Endometrium (tissue), 2 donors: ENCODE data around the gene PCBD2.
"Not testable (repeated sequence)": the region's sequence is repeated elsewhere in the genome, so short reads cannot be mapped to it uniquely, and the experiment has no call there.

Experiments used
- FAIRE-seq: peaks from 2 replicates; lab custom pipeline; 2012; peaks lifted over from hg19 to GRCh38; lab: Jason Lieb, UNC
- donor health status: control.
- donor health status: control.

Gene PCBD2

DNA sequence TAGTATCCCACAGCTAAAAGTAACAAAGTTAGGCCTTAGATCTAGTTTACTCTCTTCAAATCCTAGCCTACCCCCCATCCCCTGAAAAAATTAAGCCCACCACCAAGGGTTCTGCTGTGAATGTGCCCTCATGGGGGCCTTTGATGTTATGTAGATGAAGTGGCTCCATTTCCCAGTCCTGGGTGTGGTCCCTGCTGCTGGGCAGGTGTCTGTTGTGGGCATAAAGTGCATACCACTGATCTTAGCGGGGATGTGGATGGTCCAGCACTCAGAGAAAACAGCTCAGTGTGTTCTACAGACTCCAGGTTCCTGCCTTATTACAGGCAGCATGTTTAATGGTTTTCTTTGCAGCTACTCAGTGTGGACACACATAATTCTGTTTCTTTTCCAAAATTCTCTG is 1.9 kb downstream of the PCBD2 start:
- no peak for FAIRE-seq

DNA sequence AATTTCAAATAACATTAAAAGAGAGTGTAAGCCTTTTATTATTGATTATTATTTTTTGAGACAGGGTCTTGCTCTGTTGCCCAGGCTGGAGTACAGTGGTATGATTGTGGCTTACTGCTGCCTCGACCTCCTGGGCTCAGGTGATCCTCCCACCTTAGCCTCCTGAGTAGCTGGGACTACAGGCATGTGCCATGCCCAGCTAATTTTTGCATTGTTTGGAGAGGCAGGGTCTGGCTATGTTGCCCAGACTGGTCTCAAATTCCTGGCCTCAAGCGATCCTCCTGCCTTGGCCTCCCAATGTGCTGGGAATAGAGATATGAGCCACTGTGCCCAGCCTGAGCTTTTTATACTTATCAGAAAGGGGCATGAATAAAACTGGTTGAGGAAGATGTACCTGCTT is 5.8 kb downstream of the PCBD2 start:
- FAIRE-seq, result not testable (repeated sequence)

DNA sequence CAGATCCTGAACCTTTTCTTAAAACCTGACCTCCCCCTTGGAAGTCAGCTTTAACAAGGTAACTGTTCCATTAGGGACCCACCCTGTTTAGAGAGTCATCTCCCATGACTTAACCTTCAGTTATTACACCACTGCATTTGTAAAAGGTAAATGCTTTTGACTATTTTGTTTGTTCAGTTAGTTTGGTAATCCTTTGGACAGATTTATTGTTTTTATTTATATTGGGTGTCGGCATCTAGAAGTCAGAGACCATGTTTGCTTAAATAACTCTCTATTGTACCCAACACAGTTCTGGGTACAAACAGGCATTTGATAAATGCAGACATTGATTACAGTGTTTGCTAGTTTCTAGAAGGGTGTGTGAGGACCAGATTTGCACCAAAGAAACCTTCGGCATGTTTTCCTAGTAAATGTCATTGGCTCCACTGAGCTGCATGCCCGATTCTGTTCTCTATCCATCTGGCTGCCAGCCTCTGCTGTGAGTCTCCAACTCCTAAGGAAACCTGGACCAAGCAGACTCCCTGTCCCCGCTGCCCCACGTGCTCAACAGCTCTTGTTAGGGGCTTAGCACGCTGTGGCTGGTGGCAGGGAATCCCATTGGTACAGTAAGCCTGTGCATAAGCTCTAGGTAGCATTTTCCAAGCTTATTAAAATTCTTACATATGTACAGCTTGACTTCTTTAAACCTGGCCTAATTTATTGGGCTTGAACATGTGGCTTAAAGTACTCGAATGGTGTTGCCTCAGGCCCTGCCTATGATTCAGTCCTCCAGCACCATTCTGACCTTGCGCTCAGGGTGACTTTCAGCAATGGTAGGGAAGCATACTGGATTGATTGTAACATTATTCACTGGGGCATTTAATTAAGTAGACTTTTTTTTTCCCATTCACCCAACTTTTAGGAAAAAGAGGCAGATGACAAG is 6.6 kb downstream of the PCBD2 start:
- FAIRE-seq, result no peak

DNA sequence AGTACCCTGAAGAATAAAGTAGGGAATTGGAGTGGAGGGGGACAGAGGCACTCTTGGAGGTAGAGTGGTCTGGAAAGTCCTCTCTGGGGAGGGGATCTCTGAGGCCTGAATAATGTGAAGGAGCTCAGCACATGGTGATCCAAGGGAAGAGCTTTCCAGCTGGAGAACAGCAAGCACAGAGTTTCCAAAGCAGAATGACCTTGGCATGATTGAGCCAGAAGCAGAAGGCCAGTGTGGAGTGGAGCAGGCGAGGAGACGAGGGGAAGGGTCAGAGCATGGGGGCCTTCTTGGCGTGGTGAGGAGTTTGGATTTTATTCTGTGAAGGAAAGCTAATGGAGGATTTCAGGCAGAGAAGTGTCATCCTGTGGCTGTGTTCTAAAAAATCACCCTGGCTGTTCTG is 8.3 kb downstream of the PCBD2 start:
- FAIRE-seq, result no peak

DNA sequence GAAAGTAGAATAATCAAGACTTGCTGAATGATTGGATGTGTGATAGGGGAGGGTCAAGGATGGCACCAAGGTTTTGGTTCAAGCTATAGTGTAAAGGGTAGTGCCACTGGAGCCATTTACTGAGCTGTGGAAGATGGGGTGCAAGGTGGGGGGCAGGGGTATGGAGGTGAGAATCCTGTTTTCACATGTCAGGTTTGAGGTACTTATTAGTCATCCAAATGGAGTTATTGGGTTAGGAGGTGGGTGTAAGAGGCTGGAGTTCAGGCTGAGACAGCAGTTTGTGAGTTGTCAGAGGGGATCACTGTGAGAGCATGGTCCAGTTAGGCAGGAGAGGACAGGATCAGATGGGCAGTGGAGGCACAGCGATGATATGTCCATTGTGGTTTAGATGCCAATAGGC is 8.9 kb downstream of the PCBD2 start:
- FAIRE-seq, result no peak

DNA sequence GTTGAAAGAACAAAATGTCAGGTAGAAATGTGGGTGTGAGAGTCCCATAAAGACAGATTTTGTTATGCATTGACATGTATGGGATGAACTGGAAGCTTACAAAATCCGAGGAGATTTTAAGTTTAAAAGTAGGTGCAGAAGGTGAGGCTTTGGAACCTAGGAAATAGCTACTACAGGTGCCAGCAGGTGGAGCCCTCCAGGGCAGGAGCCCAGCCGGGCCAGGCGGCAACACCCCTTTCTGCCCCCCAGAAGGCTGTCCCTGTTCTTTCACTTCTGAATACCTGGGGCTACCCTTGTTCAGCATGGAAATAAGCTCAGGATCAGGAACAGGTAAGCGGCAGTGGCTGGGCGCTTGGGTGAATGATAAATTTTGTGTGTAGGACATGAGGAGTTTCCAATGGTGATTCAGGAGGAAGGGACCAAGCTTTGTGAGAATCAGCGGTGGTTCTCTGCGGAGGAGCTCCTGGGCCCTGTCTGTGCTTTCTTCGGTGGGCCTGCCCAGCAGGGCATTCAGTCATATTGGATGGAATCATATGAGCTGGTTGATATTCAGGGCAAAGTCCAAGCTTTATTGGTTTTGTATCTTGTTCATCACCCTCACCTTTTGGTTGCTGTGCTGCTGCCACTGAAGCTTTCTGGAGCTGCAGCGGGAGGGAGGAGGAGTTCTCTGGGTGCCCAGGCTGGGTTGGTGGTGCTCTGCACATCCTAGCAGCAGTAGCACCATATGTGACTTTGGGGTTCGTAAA is 12.3 kb downstream of the PCBD2 start:
- FAIRE-seq, result no peak

DNA sequence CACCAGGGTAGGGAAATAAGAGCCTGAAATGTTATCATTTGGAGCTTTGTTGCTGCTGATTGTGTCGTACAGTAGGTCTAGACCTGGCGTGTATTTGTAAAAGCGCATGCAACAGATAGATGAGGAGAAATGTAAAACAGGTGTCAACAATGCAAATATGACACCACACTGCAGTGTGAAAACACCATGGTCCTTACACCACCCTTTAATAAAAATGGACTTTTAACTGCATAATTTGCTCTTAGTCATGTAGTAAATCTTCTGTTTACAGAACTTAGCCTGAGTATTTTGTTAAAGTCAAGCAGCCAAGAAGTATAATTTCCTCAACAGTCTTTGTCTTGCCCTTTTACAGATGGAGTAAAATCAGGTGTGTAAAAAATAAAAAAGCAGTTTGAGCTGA is 13.9 kb downstream of the PCBD2 start:
- no peak for FAIRE-seq

DNA sequence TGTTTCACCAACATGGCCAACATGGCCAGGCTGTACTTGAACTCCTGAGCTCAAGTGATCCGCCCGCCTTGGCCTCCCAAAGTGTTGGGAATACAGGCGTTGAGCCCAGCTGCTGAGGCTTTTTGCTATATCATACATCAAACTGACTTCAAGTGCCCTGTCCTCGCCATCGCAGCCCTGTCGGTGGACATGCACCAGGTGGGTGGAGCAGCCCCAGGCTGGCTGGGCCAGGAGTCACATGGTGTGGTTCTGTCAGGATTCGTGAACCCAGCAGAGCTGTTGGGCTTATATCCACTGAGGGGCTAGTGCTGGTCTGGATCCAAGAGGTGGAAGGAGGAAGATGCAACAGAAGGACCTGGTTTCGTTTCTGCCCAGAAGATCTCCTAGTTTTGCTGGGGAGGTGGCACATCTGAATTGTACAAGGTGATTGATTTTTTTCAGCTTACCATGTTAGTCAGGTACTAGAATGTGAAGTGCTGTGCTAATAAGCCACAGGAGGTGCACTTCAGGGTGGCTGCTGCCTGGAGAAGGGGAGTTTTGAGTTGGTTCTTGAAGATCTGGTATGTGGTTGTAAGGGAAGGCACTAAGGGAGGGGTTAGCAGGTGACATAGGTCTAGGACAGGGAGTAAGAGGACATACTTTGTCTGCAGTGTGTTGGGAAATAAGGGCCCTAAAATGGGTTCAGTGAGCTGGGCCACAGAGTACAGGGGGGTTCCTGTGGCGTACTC is 16.1 kb downstream of the PCBD2 start:
- no peak for FAIRE-seq

DNA sequence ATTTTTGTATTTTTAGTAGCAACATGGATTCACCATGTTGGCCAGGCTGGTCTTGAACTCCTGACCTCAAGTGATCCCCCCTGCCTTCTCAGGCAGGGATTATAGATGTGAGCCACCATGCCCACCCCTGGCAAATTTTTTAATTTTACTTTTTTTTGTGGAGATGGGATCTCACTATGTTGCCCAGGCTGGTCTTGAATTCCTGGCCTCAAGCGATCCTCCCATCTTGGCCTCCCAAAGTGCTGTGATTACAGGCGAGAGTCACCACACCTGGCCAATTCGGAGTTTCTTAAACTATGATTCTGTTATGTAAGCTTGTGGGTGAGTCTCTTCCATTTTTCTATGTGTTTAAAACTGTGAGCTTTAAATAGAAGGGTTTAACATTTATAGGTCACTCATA is 27.6 kb downstream of the PCBD2 start:
- no peak for FAIRE-seq

DNA sequence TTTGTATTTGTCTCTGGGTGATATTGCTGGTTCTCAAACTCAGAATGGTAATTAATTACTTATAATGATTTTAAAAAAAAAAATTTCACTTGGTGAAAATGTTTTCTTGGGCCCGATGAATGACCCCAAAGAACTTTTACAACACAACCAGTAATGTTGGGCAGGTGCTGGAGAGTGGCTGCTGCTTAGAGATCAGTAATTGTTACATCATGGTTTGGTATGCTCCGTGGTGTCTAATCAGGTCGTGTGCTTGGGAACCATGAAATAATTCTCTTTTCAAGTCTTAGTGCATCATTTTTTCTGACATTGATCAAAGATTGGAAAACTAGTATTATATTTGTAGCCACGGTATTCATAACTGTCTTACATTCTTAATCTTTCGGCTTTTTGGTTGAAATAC is 29.3 kb downstream of the PCBD2 start:
- FAIRE-seq, result no peak

DNA sequence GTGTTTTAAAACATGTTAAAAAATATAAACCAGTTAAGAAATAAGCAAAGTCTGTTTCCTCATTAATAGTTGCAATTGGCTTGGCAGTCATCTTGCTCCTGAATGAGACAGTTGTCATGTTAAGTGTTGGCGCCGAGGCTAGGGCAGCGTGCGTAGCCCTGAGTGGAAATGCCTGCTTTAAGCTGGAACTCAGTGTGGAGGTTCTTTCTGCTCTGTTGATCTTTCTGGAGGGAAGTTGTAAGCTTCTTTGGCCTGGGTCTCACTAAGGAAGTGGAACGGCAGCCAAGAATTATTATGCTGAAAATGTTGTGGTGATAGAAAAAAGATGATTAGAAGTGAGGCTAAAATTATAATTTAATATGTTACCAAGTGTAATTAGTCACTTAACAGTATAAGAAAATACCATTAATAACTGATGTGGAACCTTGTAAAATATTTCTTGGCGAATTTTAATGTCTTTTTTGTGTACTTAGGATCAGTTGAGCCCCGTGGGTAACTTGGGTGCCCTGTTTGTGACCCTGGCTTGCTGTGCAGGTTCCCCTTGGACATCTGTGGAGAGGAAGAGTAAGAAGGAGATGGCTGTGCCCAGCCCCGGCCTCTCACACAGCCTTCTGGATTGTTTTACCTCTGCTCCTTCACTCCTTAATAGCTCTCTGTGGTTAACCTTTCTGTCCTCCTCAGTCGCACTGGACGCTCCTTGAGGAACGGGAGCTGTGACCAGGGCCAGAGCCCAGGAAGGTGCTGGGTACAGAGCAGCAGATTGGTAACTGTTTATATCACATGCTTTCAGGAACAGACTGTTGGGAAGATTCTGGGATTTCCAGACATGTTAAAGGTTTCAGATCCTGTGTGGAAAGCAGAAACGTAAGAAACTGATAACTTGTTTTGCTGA is 31.0 kb downstream of the PCBD2 start:
- no peak for FAIRE-seq

DNA sequence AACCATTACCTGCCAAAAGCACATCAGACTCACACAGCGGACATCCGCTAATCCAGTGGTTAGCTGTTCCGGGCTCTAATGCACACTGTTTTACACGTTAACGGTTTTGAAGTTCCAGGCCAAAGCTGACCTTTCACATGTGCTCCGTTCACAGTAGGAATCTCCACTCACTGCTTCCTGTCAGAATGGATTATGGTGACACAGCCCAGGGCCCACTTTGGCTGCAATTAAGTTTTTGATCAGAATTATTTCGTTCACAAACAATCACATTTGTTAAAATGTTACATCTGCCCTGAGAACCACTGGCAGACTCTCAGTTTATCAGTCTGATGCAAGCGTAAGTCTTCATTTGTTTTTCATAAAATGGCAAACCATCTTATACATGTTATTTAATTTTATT is 32.6 kb downstream of the PCBD2 start:
- no peak for FAIRE-seq

DNA sequence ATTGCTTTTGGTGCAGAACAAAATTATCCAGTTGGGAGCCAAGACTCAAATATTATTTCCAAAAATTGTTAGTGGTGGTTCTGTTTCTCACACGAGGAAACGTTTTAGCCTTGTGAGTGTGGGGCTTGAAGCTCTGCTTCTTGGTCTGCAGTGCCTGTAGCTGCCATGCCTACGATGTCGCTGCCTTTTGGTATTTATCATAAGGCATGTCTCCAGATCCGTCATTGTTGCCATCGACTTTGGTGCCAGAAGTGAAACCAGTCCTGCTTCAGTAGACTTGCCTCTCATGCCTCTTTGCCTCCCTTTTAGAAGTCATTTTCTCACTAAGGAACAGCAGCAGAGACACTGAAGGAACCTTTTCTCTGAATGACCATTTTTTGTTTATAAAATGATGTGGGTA is 33.1 kb downstream of the PCBD2 start:
- no peak for FAIRE-seq

DNA sequence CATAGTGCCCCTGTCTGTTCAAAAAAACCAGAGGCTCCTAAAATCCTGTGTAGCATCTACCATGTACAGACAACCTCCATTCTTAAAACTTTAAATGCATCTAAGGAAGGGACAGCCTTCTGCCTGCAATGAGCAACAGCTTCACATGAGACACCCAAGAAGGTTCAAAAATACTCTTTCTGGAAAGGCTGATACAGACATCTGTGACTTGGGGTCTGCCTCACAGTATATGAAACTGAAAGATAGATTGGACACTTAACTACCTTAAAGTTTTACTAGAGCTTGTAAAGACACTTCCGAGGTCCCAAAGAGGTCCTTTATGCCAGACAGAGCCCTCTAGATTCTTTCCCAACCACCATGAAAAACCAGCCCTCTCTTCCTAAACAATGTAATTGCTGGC is 34.6 kb downstream of the PCBD2 start:
- FAIRE-seq, result no peak

DNA sequence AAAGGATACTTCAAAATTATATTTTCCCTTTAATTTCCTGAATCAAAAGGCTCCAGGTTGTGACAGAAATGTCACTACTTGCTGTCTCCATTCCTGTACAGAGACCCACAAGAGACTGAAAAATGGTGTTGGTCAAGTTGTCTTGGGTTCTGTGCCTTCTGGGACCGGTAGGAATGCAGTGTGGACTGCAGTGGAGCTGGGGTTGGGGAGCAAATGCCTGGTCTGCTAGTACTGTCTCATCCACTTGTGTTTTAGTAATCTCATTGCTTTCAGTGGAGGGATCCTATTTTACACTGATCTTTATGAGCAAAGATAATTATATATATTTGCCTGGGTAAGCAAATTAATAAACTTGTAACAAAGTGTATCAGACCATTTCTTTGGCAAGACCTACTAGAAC is 38.6 kb downstream of the PCBD2 start:
- FAIRE-seq, result no peak

DNA sequence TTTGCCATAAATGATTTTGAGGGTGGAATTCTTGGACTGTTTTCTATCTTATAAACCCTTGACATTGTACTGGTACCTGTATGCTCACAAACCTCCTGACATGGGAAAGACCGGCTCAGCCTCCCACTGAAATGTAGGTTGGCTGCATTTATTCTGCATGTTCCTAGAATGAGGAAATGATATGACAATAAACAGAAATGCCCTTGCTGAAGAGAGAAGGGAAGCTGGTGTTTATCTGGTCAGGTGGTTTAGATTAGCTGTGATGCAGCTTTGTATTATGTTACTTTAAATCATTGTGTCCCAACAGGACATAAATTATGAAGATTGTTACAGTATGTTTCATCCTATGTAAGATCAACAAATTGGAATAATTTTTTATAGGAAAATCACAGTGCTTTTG is 39.7 kb downstream of the PCBD2 start:
- FAIRE-seq, result no peak

DNA sequence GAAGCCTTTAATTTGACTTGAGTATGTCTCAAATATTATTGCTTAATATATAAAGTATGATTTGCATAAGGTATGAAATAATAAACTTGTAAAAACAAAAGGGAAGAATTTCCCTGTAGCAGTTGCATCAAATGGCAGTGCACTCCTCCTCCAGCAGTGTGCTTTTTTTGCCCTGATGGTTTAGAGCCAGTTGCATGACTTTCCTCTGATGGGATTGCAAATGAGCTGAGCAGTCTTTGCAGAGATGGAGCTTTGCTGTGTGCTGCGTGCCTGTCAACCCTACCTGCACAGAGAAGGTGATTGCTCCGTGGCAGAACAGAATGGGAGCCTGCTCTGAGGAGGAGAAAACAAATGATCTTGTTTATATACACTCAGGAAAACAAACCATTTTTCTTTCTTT is 40.1 kb downstream of the PCBD2 start:
- no peak for FAIRE-seq

DNA sequence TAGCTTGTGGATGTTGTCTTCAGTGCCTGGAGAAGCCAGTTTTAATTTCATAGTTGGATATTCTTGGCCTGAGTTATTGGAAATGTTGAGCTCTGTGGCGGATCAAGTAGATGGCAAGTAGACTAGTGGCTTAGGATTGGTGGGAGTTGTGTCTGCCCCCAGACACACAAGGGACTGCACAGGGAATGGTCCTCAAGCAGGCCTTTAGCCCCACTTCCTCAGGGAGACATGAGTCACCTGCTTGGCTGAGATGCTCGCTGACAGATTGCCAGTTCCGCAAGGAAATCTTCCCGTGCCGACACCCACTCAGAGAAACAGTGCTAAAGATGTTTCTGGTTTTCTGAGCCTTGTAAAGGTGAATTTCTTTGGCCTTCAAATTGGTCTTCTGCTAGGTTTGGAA is 44.0 kb downstream of the PCBD2 start:
- no peak for FAIRE-seq

DNA sequence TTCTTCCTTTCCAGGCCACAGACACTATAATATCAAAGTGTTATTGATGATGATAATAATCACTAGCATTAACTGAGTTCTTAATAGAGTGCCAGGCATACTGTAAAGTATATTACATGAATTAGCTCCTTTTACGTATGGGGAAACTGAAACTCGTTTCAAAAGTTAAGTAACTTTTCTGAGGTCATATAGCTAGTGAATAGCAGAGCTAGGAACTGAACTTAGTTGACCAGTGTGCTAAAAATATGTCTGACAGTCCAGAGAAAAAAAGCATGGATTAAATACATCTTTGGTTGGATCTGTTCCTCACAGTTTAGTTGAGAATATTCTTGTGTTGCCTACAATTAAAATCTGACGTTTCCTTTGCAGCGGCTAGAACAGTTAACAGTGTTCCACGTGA is 44.4 kb downstream of the PCBD2 start:
- no peak for FAIRE-seq

DNA sequence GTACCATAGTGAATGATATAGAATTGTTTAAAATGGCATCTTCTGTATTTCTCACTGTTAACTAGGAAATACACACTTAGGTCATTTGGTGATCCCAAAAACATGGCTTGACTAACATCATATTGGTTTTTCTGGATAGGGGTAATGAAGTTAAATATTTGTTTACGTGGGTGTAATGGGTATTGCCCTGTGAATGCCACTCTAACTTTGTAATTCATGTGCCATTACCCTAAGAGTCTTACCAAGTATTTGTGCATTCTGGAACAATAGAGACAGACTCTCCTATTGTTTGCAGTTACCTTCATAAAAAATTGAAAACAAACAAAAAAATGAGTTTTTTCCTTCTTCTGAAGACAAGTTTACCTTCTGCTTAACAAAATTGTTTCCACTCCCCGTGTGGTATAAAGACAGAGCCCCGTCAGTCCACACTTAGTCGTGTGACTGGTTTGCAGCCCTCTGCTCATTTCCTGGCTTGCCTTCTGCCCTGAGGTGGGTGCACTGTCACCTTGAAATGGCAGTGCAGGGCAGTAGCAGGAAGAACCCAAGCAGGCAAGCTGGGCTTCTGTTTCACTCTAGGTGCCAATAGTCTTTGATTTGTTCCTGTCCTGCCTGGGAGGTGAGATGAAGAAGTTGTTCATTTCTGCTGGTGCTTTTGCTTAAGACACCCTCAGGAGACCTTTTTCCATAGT is 53.1 kb downstream of the PCBD2 start:
- FAIRE-seq, result no peak

DNA sequence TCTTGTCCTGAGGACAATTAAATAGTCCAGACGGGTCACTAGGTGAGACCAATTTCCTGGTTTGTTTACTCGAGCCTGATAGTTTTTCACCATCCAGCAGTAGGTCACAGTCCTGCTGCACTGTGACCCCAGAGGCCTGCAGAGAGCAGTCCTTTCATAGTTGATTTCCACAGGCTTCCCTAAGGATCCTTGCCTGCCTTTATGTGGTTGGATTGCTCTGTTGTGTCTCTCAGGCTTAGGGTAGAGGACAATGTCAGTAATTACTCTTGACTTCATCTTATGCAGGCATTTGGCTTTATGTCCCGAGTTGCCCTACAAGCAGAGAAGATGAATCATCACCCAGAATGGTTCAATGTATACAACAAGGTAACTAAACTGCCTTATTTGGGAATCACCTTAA is 53.8 kb downstream of the PCBD2 start:
- no peak for FAIRE-seq
